SJSA1 (cell line): ENCODE data around the gene SLAMF9. TPM values are rescaled to one million over a fixed set of nuclear protein-coding genes. Genes with fewer than 3 reads are reported as not detected.

Experiments
- DNase-seq, 2 experiments: peaks; one replicate each; pipeline ENCODE4 v3.0.0-alpha.2; 2015 to 2020; ENCODE audit warnings: low spot score in 2 of 2, low read depth in 1 of 2
- H3K27ac ChIP-seq: fragments of 250-450 bp; sonication (Bioruptor Pico); 2 replicates; pipeline ENCODE4 v1.5.1; 2020; ENCODE audit warnings: mild to moderate bottlenecking, moderate library complexity
- H3K27me3 ChIP-seq: fragments of 250-450 bp; sonication (Bioruptor Pico); replicated peaks from 2 replicates; pipeline ENCODE4 v1.5.1; 2020; ENCODE audit warnings: mild to moderate bottlenecking, moderate library complexity
- H3K36me3 ChIP-seq: fragments of 250-450 bp; sonication (Bioruptor Pico); 2 replicates; pipeline ENCODE4 v1.5.1; 2020; ENCODE audit warnings: mild to moderate bottlenecking
- H3K4me1 ChIP-seq: fragments of 250-450 bp; sonication (Bioruptor Pico); replicated peaks from 2 replicates; pipeline ENCODE4 v1.6.1; 2021; ENCODE audit warnings: mild to moderate bottlenecking
- H3K4me3 ChIP-seq: fragments of 250-450 bp; sonication (Bioruptor Pico); 2 replicates; pipeline ENCODE4 v1.5.1; 2020; ENCODE audit warnings: mild to moderate bottlenecking
- H3K9me3 ChIP-seq: fragments of 250-450 bp; sonication (Bioruptor Pico); replicated peaks from 2 replicates; pipeline ENCODE4 v1.5.1; 2020; ENCODE audit warnings: mild to moderate bottlenecking
- total RNA-seq: library from RNA; depleted of rRNA; stranded (reverse); fragments of >200 nt; shearing (Covaris generic); gene quantifications from 2 replicates; pipeline ENCODE4 v1.2.3, GENCODE V29; 2014

SLAMF9 gene
- total RNA-seq, 1 experiment from 2014 or later = not detected

GRCh38 chr1:159921700-159922504 lies 32.1 kb downstream of the SLAMF9 start:
- no peaks in the 10 kb centered on the region for H3K27me3 ChIP-seq
- H3K27ac ChIP-seq = peak overlapping the region; percentile 98; the same call in 1 of the 2 replicates
- H3K4me1 ChIP-seq = peaks cover 47% of the 10 kb centered on the region
- no peak for DNase-seq
- H3K36me3 ChIP-seq = peaks cover 81% of the 10 kb centered on the region
- no peak overlapping the region for H3K4me3 ChIP-seq
- H3K9me3 ChIP-seq = no peaks in the 10 kb centered on the region; the same call in 1 of the 2 replicates

GRCh38 chr1:159921251-159921650 lies 32.8 kb downstream of the SLAMF9 start:
- Histone ChIP-seq H3K27ac (no peak overlapping the region), H3K36me3 (peaks cover 87% of the 10 kb centered on the region), H3K4me1 (peaks cover 53% of the 10 kb centered on the region), H3K9me3 (no peaks in the 10 kb centered on the region; the same call in 1 of the 2 replicates), H3K27me3 (no peaks in the 10 kb centered on the region), H3K4me3 (no peak overlapping the region)
- DNase-seq = no peak

- peaks cover 93% of the 10 kb centered on the region for H3K36me3 ChIP-seq
- no peak for DNase-seq
- peaks cover 53% of the 10 kb centered on the region for H3K4me1 ChIP-seq
- no peak overlapping the region for H3K4me3 ChIP-seq
- no peaks in the 10 kb centered on the region; the same call in 1 of the 2 replicates for H3K9me3 ChIP-seq
- H3K27ac ChIP-seq = no peak overlapping the region
- no peaks in the 10 kb centered on the region for H3K27me3 ChIP-seq
Observed at GRCh38 chr1:159920651-159921050, 33.4 kb downstream of the SLAMF9 start.

GRCh38 chr1:159920202-159920601 lies 33.8 kb downstream of the SLAMF9 start:
- DNase-seq = no peak
- no peaks in the 10 kb centered on the region for H3K27me3 ChIP-seq
- peaks cover 54% of the 10 kb centered on the region for H3K4me1 ChIP-seq
- no peaks in the 10 kb centered on the region; the same call in 1 of the 2 replicates for H3K9me3 ChIP-seq
- no peak overlapping the region for H3K4me3 ChIP-seq
- H3K36me3 ChIP-seq = peaks cover 96% of the 10 kb centered on the region
- no peak overlapping the region for H3K27ac ChIP-seq

GRCh38 chr1:159919236-159919865 lies 34.7 kb downstream of the SLAMF9 start:
- H3K27me3 ChIP-seq = no peaks in the 10 kb centered on the region
- DNase-seq = no peak
- no peak overlapping the region for H3K4me3 ChIP-seq
- H3K4me1 ChIP-seq = peaks cover 54% of the 10 kb centered on the region
- H3K36me3 ChIP-seq = peaks cover 92% of the 10 kb centered on the region
- H3K9me3 ChIP-seq = no peaks in the 10 kb centered on the region; the same call in 1 of the 2 replicates
- no peak overlapping the region for H3K27ac ChIP-seq

- no peak for DNase-seq
- Histone ChIP-seq H3K9me3 (no peaks in the 10 kb centered on the region; the same call in 1 of the 2 replicates), H3K27ac (no peak overlapping the region), H3K27me3 (no peaks in the 10 kb centered on the region), H3K4me1 (peaks cover 51% of the 10 kb centered on the region), H3K36me3 (peaks cover 87% of the 10 kb centered on the region), H3K4me3 (no peak overlapping the region)
Observed at GRCh38 chr1:159918352-159919200, 35.5 kb downstream of the SLAMF9 start.

- Histone ChIP-seq H3K27me3 (no peaks in the 10 kb centered on the region), H3K4me3 (no peak overlapping the region), H3K4me1 (peaks cover 51% of the 10 kb centered on the region), H3K9me3 (no peaks in the 10 kb centered on the region; the same call in 1 of the 2 replicates), H3K27ac (no peak overlapping the region), H3K36me3 (peaks cover 79% of the 10 kb centered on the region)
- no peak for DNase-seq
Observed at GRCh38 chr1:159917533-159918351, 36.3 kb downstream of the SLAMF9 start.

- H3K9me3 ChIP-seq = no peaks in the 10 kb centered on the region
- DNase-seq = peak; percentile 70 to 78
Observed at GRCh38 chr1:159916242-159917051, 37.6 kb downstream of the SLAMF9 start.

GRCh38 chr1:159915571-159916241 lies 38.3 kb downstream of the SLAMF9 start:
- peaks cover 49% of the 10 kb centered on the region for H3K4me1 ChIP-seq
- DNase-seq = no peak
- no peak overlapping the region for H3K4me3 ChIP-seq

More at GRCh38 chr1:159916242-159917051, 37.6 kb downstream of the SLAMF9 start:
- Histone ChIP-seq H3K36me3 (peaks cover 66% of the 10 kb centered on the region), H3K27ac (peak overlapping the region; percentile 57), H3K4me1 (peaks cover 46% of the 10 kb centered on the region), H3K27me3 (no peaks in the 10 kb centered on the region), H3K4me3 (no peak overlapping the region)

GRCh38 chr1:159914252-159915018 lies 39.6 kb downstream of the SLAMF9 start:
- Histone ChIP-seq H3K4me1 (peaks cover 60% of the 10 kb centered on the region), H3K36me3 (peaks cover 46% of the 10 kb centered on the region), H3K4me3 (no peak overlapping the region), H3K27me3 (no peaks in the 10 kb centered on the region), H3K27ac (no peak overlapping the region), H3K9me3 (no peaks in the 10 kb centered on the region)
- no peak for DNase-seq

More at GRCh38 chr1:159915571-159916241, 38.3 kb downstream of the SLAMF9 start:
- Histone ChIP-seq H3K27me3 (no peaks in the 10 kb centered on the region), H3K9me3 (no peaks in the 10 kb centered on the region), H3K27ac (peak overlapping the region; percentile 57), H3K36me3 (peaks cover 58% of the 10 kb centered on the region)

- no peaks in the 10 kb centered on the region for H3K9me3 ChIP-seq
- peaks cover 60% of the 10 kb centered on the region for H3K4me1 ChIP-seq
- H3K36me3 ChIP-seq = peaks cover 38% of the 10 kb centered on the region
- H3K4me3 ChIP-seq = no peak overlapping the region
- no peak overlapping the region for H3K27ac ChIP-seq
- DNase-seq = no peak
- no peaks in the 10 kb centered on the region for H3K27me3 ChIP-seq
Observed at GRCh38 chr1:159913451-159914192, 40.4 kb downstream of the SLAMF9 start.
